Sigmoid colon (tissue), 4 donors: ENCODE results near the gene TMEM59L.

ENCODE experiments used
- CTCF ChIP-seq, 4 experiments: fragments of 450-650 bp in 3 of 4; fragments of 200-600 bp in 1 of 4; IDR thresholded peaks; one replicate each; pipeline ENCODE4 v1.5.1; 2016 to 2019; ENCODE audit warnings: antibody characterized with exemption in 4 of 4, mild to moderate bottlenecking in 3 of 4, moderate library complexity in 2 of 4
- POLR2A ChIP-seq, 2 donors: fragments of 450-650 bp; IDR thresholded peaks; one replicate each; pipeline ENCODE4 v1.6.1; 2016; ENCODE audit warnings: antibody characterized with exemption in 2 of 2, mild to moderate bottlenecking in 2 of 2, moderate library complexity in 2 of 2
- POLR2AphosphoS5 ChIP-seq, 4 donors: sonication (generic); formaldehyde crosslinking; IDR thresholded peaks; one replicate each; pipeline ENCODE4 v1.6.1; 2017; ENCODE audit warnings: antibody characterized with exemption in 4 of 4

GRCh38 chr19:18610245-18610555 lies 2.5 kb upstream of the TMEM59L start:
- no peak for TF ChIP-seq POLR2AphosphoS5 (IDR thresholded peaks at IDR 0.05)
- no peak for TF ChIP-seq CTCF (IDR thresholded peaks at IDR 0.05)
- TF ChIP-seq POLR2A (IDR thresholded peaks at IDR 0.05) = no peak
